HG02943 (cell line): ENCODE measurements around the gene KRT4.

Experiments
- ATAC-seq: cut with Tn5 transposase; IDR thresholded peaks from one replicate; pipeline ENCODE4 v1.9.1; 2021; ENCODE audit warnings: mild to moderate bottlenecking, low read depth, moderate library complexity; ENCODE audit not compliant: unreplicated experiment

The KRT4 gene

DNA sequence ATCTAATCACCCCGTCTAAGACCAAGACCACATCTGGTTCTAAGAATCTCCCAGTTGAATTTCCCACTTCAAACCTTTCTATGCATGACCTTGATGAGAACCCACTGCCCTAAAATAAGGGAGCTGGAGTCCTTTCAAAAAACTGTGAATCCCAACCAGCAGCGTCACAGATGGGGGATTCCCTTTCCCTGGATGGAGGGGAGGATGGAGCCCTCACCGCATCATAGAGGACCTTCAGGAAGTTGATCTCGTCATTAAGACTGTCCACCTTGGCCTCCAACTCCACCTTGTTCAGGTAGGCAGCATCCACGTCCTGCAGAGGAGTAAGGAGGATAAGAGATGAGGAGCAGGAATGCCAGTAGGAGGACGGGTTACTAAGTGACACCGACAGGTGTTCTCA is 4.8 kb downstream of the KRT4 start:
- ATAC-seq: no peak

DNA sequence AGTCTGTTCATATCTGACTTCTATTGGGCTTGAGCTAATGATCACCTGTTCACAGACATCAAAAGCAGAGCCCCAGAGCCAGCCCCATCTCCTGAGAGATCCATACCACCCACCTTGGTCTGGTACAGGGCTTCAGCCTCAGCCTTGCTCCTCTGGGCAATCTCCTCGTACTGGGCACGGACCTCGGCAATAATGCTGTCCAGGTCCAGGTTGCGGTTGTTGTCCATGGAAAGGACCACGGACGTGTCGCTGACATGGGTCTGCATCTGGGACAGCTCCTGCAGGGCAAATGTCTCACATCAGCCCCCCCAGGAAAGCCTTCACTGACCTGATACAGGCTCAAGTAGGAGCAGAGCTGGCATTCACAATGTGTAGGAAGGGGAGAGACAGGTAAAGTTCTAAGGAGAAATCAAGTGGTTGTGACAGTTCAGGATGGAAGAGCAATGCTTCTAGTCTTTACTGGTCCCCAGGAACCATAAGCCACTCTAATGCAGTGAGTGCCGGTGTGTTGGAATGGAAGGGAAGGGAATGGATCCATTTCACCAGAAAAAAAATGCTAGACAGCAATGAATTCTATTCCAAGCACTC is 5.2 kb downstream of the KRT4 start:
- no peak for ATAC-seq

DNA sequence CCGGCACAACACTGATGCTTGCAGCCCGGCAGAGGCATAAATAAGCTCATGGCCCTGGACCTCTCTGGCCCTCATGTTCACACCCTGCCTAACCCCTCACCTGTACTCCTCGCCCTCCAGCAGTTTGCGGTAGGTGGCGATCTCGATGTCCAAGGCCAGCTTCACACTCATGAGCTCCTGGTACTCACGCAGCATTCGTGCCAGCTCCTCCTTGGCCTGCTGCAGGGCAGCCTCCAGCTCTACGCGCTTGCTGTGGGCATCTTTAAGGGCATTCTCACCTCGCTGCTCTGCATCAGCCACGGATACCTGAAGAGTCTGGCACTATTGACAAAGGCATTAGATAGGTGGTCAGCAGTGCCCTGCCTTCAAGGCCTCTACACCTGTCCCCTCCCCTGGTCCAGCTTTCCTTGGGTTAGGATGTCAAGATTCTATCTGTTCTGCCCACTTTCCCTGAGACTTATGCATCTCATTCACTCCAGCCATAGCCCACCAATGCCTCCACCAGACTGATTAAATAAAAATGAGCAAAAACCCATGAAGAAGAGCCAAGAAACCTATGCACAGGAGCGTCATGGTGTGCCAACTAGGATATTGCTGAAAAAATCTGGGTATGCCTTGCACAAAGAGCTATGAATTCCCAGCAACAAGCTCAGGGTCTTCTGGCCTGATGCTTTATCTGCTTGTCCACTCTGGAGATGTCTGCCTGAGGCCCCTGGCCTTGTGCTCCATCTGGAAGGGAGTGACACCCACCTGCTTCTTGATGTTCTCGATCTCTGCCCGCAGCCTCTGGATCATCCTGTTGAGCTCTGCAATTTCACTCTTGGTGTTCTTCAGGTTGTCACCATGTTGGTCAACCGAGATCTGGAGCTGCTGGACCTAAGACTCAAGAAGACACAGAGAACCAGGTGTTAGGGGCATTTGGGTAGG is 6.1 kb downstream of the KRT4 start:
- no peak for ATAC-seq

DNA sequence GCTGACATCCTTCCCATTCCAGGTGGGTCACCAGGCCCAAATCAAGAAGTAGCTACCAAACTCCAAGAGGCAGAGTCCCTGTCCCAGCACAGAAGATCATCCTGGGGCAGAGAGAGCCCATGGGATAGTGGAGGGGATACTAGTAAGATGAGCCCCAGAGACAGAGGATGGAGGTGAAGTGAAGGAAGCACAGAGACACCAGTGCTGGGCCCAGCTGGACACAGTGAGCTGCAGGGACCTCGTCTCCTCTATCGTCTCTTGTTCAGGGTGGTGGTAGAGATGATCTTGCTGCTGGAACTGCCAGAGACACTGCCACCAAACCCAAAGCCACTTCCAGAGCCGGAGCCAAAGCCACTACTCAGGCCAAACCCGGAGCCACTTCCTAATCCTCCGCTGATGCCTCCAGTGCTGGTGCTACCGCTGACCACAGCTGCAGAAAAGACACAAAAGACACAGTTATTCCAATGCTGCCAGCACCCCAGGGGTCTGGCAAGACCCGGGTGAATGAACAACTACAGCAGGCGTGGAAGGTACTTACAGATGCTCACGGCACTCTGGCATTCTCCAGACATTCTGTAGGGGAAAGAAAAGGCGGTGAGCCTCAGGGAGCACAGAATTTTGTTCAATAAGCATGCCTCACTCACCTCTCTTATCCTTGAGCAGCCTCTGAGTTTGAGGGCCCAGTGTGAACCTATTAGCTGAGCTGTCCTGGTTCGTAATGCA is 6.9 kb downstream of the KRT4 start:
- ATAC-seq: no peak

DNA sequence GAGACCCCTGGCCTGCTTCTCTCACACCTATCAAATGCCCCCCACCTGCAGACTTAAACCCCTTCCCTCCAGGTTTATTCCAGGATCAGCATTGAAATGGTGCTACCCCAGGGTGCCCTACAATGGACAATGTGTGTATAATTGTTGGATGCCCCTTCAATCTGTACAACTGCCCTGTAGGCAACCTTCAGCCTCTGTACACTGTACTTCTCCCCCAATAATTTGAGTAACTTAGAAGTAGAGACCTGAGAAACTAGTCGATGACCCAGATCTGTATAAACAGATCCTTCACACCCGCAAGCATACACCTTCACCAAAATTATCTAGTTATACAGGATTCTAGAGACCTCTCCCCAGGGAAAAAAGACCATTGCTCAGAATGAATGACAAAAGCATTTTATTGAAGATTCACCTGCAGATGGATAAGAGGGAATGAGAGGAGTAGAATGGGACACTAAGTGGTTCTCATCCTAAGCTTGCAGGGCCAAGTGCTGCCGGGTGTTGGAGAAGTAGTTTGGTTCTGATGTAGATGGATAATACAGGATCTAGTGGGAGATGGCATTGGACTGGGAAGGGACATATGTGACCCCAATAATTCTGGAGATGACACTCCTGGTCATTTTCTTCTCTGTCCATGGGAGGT is 7.6 kb downstream of the KRT4 start:
- ATAC-seq: no peak

DNA sequence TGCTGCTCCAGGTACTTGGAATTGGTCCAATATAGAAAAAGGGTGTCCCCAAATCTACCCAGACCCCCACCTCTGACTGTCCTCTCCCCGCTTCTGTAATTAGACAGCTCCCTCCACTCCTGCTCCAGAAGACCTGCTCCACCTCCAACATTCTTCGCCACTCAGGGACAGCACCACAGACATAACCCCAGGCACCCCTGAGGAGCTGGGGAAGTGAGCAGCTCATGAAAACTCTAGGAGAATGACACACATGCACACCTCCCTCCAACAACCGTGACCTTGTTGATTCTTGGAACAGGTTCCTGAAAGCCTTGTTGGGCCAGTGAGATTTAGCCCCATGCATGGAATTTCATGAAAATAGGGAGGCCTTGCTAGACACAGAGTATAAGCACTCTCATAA is 8.2 kb downstream of the KRT4 start:
- ATAC-seq: no peak

DNA sequence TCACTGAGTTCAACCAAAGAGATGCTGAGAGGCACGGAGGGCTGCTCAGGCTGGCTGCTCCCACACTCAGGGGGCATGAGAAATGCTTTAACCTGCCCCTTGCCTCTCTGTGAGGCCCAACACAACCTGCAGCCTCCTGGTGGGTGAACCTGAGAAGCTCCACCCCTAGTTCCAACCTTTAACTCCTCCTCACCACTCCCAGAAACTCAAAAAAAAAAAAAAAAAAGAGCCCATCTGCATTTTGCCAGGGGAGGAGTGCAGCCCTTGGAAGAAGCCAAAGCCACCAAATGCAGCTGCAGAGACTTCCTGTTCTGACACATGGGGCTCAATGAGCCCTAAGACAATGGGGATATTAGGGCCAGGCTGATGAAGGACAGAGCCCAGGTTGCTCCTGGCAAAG is 8.9 kb downstream of the KRT4 start:
- no peak for ATAC-seq

DNA sequence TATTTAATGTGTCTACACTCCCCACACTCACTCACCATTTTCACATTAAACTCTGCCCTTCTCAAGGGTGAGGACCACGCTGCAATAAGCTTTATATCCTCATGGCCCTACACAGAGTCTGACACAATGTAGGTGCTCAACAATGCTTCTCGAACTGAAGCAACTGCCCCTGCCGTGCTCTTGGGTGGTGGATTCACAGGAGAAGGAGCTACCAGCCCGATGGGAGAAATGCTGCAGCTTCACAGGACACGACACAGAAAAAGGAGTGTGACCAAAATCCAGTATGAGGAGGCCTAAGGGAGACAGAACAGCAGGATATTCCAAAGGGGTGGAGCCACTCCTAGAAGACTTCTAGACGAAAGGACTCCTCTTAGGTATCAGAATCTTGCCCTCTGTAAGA is 11.5 kb downstream of the KRT4 start:
- ATAC-seq: no peak

DNA sequence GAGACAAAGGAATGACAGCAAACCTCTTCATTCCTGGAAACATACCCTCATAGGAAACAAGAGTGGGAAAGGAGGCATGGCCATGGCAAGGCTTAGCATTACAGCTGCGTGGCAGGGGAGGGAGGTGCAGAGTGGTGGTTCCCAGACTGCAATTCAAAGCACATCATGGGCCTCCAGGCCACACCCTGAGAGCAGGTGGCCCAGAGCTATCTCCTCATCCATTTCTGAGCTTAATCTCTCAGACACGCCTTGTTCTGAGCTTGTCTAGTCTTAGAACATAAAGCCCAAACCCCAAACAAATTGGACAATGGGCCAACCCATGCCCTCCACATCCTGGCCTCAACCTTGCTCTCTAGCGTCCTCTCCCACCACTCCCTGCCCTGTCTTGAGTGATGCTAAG is 12.1 kb downstream of the KRT4 start:
- no peak for ATAC-seq

DNA sequence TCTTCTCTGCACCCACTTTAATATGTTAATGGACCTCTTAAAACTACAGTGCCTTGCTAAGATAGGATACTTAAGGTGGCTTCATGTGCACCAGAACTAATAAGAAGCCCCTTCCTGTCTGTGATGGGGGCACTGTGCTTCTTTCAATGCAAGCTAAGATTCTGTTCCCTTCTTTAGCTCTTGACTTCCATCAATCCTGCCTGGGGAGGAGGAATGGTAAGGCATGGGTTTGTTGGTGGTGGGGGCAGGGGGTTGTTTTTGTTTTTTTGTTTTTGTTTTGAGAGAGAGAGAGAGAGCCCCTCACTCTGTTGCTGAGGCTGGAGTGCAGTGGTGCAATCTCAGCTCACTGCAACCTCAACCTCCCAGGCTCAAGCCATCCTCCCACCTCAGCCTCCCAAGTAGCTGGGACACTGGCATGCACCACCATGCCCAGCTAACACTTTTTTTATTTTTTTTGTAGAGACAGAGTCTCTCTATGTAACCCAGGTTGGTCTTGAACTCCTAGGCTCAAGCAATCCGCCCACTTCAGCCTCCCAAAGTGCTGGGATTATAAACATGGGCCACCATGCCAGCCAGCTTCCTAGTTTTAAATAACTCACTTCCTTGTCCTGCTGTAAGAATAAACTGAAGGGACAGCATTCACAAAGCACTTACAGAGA is 13.5 kb downstream of the KRT4 start:
- ATAC-seq: no peak

DNA sequence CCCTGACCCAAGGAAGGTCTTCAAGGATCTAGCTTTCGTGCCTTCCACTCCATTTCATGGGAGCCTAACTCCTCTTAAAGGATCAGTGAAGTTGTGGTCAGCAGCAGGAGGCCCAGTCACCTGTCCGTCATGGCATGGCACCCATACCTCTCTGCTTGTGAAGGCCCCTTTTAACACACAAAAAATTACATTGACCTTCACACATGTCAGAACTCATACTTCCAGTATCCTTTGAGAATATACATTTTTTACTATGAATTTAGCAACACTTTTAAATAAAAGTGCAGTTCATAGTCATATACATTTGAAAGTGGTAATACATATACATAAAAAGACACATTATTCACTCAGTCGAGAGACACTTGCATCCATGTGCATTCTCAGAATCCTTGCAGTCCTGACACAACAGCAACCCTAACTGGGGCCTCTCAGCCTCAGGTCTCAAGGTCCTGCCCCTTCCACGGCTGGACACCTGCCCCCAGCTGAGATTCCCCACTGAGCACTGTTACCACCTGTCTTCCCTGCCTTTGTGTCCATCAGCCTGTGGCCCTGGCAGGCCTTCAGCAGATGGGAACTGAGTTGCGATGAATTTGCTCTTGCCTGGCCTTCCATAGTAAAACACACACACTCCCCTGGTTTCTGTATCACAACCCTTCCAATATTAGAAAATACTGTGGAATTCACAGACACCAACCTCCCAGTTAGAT is 14.3 kb downstream of the KRT4 start:
- ATAC-seq: no peak

DNA sequence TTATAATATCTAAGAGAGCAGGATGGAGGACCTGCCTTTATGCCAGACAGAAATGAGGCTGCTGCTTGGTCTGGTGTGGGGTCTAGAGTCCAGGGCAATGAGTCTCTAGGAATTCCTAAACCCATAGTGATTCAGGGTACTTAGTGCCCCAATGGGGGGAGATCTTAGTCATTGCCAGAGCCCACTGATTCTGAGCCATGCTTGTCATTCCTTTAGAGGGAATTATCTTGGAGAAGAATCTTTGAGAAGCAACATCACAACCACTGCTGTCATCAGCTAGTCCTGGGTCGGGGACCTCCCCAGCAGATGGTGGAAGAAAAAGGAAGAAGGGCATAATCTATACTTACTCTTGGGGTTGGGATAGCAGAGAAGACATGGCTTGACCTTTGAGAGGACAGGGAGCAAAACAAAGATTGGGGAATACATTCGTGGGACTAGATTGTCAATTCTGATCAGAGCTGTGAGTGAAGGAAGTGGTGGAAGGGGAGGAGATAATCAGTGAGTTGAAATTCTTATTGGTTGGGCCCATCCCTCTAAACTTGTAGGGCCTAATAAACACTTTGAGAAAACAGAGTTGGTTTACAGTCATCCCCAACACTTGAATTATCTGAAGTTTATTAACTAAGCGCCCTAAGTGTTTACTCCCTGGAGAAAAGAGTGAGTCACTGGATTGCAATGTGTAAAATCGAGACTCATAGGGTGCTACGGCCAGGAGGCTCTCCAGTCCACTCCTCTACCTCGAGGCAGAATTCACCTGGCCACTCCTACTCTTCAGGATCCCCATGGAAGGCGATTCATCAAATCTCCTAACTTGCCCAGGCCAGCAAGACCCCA is 15.0 kb downstream of the KRT4 start:
- no peak for ATAC-seq

DNA sequence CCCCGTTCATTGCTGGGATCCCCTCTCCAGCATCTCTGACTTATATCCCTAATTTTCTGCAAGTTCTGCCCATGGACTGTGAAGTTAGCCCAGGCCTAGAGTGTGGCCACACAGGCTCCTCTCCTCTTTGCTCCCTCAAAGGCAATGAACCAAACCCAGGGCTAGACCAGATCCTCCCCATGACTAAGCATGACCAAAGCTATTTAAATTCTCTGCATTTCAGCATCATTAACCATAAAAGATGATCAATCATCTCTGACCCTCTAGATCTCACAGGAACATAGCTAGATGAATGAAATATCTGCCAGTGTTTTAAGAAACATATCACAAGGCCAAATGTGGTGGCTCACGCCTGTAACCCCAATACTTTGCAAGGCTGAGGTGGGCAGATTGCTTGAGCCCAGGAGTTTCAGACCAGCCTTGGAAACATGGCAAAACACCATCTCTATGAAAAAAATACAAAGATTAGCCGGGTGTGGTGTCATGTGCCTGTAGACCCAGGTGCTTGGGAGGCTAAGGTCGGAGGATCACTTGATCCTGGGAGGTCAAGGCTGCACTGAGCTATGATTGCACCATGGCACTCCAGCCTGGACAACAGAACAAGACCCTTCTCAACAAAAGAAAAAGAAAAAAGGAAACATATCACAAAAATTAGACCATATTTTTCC is 15.8 kb downstream of the KRT4 start:
- ATAC-seq: no peak

DNA sequence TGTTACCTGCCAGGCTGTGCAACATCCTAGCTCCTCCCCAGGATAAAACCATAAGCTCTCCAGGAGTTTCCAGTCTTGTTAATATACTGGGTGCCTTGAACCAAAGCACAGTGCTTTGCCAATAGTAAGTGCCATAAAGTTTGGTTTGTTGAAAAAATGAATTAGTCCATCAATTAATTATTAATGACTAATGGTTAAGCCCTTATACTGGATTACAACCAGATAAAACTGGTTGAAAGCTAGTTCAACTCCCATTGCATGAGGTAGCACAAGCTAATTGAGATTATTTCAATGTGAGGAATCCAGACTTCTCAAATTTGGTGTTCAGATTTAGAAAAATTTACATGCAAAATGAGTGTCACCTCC is 16.4 kb downstream of the KRT4 start:
- no peak for ATAC-seq

DNA sequence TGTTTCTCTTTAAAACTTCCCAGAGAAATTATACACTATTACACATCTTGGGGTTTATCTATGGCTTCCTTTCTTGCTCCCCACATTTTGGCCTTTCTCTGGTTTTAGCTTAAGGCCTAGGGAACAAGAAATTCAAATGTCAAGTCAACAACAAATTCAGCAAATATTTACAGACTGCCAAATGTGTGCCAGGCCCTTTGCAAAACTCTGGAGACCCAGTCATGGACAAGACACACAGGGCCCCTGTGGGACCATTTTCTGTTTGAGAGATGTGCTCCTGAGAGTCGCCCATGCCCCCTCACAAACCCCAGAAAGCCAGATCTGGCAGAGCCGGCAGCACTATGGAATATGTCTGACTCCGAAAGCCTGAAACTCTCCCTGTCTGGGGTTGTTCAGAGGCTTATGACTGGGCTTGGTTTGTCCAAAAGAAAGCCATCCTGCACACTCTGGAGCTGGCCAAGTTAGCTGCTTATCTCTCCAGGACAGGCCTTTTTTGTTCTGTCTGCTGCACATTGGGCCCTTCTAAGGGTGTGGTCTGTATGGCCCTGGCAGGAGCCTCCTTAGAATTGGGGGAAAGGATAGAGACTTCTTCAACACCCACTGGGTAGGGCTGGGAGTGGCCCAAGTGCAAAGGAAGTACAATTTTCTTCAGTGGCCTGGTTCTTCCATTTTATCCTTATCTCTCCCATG is 16.9 kb downstream of the KRT4 start:
- ATAC-seq: no peak

DNA sequence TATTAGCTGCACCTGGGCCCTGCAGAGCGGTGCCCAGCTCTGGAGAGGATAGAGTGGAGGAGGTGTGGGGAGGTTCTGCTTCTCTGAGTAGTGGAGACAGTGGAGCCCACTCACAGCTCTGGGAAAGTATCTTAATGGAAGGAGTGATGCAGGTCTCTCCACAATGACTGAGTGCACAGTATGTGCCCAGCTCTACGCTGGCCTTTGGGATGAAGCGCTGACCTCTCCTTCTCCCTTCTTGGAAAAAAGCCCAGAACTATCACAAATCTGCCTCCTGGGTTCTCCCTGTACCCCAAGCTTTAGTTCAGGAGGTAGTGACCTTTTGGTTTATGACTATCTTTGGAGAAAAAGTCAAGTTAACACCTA is 17.5 kb downstream of the KRT4 start:
- no peak for ATAC-seq

DNA sequence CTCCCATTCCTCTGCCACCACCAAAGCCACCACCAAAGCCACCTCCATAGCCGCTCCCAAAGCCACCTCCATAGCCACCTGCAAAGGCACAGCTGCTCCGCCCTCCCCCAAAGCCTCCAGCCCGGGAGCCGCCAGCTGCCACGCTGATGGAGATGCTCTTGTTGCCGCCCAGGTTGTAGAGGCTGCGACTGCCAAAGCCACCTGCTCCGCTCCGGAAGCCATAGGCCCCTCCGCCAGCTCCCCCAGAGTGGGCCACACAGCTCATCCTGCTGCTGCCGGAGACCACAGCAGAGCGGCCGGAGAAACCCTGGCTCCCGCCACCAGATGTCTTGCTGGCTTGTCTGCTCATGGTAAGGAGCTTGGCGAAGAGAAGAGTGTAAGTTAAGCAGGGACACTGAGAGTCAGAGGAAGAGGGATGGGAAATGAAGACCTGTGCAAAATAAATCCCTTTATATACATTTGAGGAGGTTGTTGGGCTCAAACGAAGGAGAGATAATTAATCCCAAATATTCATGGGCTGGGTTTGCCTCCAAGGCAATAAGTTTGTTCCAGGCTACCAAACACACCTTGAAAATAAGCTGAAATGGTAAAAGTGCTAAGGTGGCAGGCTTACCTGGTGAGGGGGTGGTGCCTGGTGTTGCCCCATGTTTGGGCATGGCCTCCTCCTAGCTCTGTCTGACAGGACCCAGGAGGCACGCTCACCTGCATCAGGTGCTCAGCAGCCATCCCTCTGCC is 18.1 kb downstream of the KRT4 start, which contains the start of gene KRT3:
KRT3 (minus strand) TSS at position 424 of the 735 bp plus-strand sequence; CDS start at position 349, 75 bp downstream.
- ATAC-seq: no peak
